ENCODE data around the gene KRT13. TPM values are rescaled to one million over a fixed set of nuclear protein-coding genes. Genes with fewer than 3 reads are reported as not detected.

The KRT13 gene
- total RNA-seq, 1 experiment from 2014 or later, result not detected

DNA sequence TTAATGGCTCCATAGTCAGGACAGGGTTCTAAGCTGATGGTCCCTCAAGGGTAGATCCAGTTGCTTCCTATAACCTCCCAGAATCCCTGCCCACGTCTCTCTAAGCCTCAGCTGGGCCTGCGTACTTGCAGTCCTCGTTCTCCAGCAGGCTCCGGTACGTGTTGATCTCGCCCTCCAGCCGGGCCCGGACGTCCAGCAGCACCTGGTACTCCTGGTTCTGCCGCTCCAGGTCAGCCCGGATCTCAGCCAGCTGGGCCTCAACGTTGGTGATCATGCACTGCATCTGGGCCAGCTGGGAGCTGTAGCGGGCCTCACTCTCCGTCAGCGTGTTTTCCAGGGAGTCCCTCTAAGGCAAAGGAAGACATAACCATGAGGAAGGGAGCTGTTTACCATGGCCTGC is 42.7 kb downstream of the KRT13 start:
- TF ChIP-seq EZH2 (IDR thresholded peaks at IDR 0.05; ENCODE audit: borderline replicate concordance, low read depth, low read length, poor library complexity, severe bottlenecking), result no peak
- TF ChIP-seq, protein P1, sequence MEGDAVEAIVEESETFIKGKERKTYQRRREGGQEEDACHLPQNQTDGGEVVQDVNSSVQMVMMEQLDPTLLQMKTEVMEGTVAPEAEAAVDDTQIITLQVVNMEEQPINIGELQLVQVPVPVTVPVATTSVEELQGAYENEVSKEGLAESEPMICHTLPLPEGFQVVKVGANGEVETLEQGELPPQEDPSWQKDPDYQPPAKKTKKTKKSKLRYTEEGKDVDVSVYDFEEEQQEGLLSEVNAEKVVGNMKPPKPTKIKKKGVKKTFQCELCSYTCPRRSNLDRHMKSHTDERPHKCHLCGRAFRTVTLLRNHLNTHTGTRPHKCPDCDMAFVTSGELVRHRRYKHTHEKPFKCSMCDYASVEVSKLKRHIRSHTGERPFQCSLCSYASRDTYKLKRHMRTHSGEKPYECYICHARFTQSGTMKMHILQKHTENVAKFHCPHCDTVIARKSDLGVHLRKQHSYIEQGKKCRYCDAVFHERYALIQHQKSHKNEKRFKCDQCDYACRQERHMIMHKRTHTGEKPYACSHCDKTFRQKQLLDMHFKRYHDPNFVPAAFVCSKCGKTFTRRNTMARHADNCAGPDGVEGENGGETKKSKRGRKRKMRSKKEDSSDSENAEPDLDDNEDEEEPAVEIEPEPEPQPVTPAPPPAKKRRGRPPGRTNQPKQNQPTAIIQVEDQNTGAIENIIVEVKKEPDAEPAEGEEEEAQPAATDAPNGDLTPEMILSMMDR (conservative IDR thresholded peaks at IDR 0.05; ENCODE audit: low read depth, low read length), result no peak
- POLR2A ChIA-PET (ENCODE audit: low non-redundant PET), result no interaction called here
- Histone ChIP-seq H3K36me3 (ENCODE audit: insufficient read depth, low read length, poor library complexity, severe bottlenecking) (no peaks in the 10 kb centered on the region), H3K4me3 (ENCODE audit: low read depth, low read length, poor library complexity, severe bottlenecking) (no peak overlapping the region), H3K4me1 (ENCODE audit: insufficient read depth, low read length, poor library complexity, severe bottlenecking) (no peaks in the 10 kb centered on the region), H3K27me3 (replicated peaks; ENCODE audit: insufficient read depth, low read depth, low read length, poor library complexity) (no peaks in the 10 kb centered on the region), H3K9me3 (ENCODE audit: low read depth, low read length, poor library complexity, severe bottlenecking) (no peaks in the 10 kb centered on the region), H3K27ac (ENCODE audit: low read depth, low read length, poor library complexity, severe bottlenecking) (no peak overlapping the region)
- intact Hi-C loops (cut with micrococcal nuclease; ENCODE audit: unreplicated experiment), result no loop called here
- CTCF ChIA-PET, result no interaction called here
- no peak for DNase-seq (ENCODE audit: low spot score)
- no TSS peak for BruUV-seq (replicated peaks)

DNA sequence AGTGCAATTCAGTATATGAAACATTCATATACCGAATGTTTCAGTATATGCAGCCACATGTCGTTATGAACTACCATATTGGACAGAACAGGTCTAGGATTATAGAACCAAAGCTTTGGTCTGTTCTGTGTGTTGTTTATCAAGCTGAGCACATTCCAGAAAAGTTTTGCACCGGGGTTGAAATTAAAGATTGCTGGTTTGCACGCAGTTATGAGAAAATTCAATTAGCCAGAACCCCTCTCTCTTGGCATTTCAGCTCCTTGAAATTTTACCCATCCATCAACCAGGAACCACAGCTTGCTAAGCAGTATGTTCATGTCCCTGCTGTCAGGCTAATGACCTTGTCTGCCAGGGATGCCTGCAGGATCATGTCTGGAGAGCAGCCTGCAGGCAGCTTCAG is 47.7 kb downstream of the KRT13 start:
- Histone ChIP-seq H3K4me3 (ENCODE audit: low read depth, low read length, poor library complexity, severe bottlenecking) (no peak overlapping the region), H3K4me1 (ENCODE audit: insufficient read depth, low read length, poor library complexity, severe bottlenecking) (no peaks in the 10 kb centered on the region), H3K9me3 (ENCODE audit: low read depth, low read length, poor library complexity, severe bottlenecking) (no peaks in the 10 kb centered on the region), H3K27me3 (replicated peaks; ENCODE audit: insufficient read depth, low read depth, low read length, poor library complexity) (no peaks in the 10 kb centered on the region), H3K27ac (ENCODE audit: low read depth, low read length, poor library complexity, severe bottlenecking) (no peak overlapping the region), H3K36me3 (ENCODE audit: insufficient read depth, low read length, poor library complexity, severe bottlenecking) (no peaks in the 10 kb centered on the region)
- CTCF ChIA-PET, result no interaction called here
- BruUV-seq (replicated peaks), result no TSS peak
- intact Hi-C loops (cut with micrococcal nuclease; ENCODE audit: unreplicated experiment), result no loop called here
- TF ChIP-seq, protein P1 (conservative IDR thresholded peaks at IDR 0.05; ENCODE audit: low read depth, low read length), result no peak
- TF ChIP-seq EZH2 (IDR thresholded peaks at IDR 0.05; ENCODE audit: borderline replicate concordance, low read depth, low read length, poor library complexity, severe bottlenecking), result no peak
- DNase-seq (ENCODE audit: low spot score), result no peak
- POLR2A ChIA-PET (ENCODE audit: low non-redundant PET), result interaction anchor here (0.6 kb wide), 2 partner anchors 90 to 511 kb away, joined by 3 read pairs; no protein-coding TSS in a partner anchor

GRCh38 chr17:41456204-41456603 is 49.2 kb downstream of the KRT13 start:
- POLR2A ChIA-PET (ENCODE audit: low non-redundant PET), result no interaction called here
- Histone ChIP-seq H3K27ac (ENCODE audit: low read depth, low read length, poor library complexity, severe bottlenecking) (no peak overlapping the region), H3K4me1 (ENCODE audit: insufficient read depth, low read length, poor library complexity, severe bottlenecking) (no peaks in the 10 kb centered on the region), H3K27me3 (replicated peaks; ENCODE audit: insufficient read depth, low read depth, low read length, poor library complexity) (no peaks in the 10 kb centered on the region), H3K4me3 (ENCODE audit: low read depth, low read length, poor library complexity, severe bottlenecking) (no peak overlapping the region), H3K9me3 (ENCODE audit: low read depth, low read length, poor library complexity, severe bottlenecking) (no peaks in the 10 kb centered on the region), H3K36me3 (ENCODE audit: insufficient read depth, low read length, poor library complexity, severe bottlenecking) (no peaks in the 10 kb centered on the region)
- DNase-seq (ENCODE audit: low spot score), result no peak
- CTCF ChIA-PET, result no interaction called here
- no TSS peak for BruUV-seq (replicated peaks)
- intact Hi-C loops (cut with micrococcal nuclease; ENCODE audit: unreplicated experiment), result no loop called here
- TF ChIP-seq, protein P1 (conservative IDR thresholded peaks at IDR 0.05; ENCODE audit: low read depth, low read length), result no peak
- TF ChIP-seq EZH2 (IDR thresholded peaks at IDR 0.05; ENCODE audit: borderline replicate concordance, low read depth, low read length, poor library complexity, severe bottlenecking), result no peak

Data from A673 (cell line).